HG02588 (cell line): Measurements from ENCODE around the gene TSN.

Source experiments
- ATAC-seq: cut with Tn5 transposase; IDR thresholded peaks from one replicate; pipeline ENCODE4 v1.9.1; 2021; ENCODE audit warnings: mild to moderate bottlenecking, moderate library complexity; ENCODE audit not compliant: unreplicated experiment

The TSN gene

GRCh38 chr2:121741450-121741849 is 14.0 kb upstream of the TSN start:
- ATAC-seq: no peak

GRCh38 chr2:121746071-121746578 is 9.3 kb upstream of the TSN start:
- ATAC-seq: no peak

- ATAC-seq: no peak
These were observed 7.2 kb upstream of the TSN start for GRCh38 chr2:121748202-121748601.

- ATAC-seq: no peak
These were observed 607 bp upstream of the TSN start for GRCh38 chr2:121754851-121755236.

GRCh38 chr2:121764681-121765228 is 9.3 kb downstream of the TSN start:
- ATAC-seq: no peak

- no peak for ATAC-seq
These were observed 11.2 kb downstream of the TSN start for GRCh38 chr2:121766624-121767023.

GRCh38 chr2:121768143-121768755 is 12.8 kb downstream of the TSN start:
- no peak for ATAC-seq

- no peak for ATAC-seq
These were observed 16.7 kb downstream of the TSN start for GRCh38 chr2:121771976-121772742.

- no peak for ATAC-seq
These were observed 18.8 kb downstream of the TSN start for GRCh38 chr2:121774235-121774634.

- no peak for ATAC-seq
These were observed 20.9 kb downstream of the TSN start for GRCh38 chr2:121776361-121776760.

GRCh38 chr2:121776885-121777698 is 21.6 kb downstream of the TSN start:
- ATAC-seq: no peak

GRCh38 chr2:121777699-121778058 is 22.2 kb downstream of the TSN start:
- ATAC-seq: no peak

- ATAC-seq: no peak
These were observed 23.5 kb downstream of the TSN start for GRCh38 chr2:121778741-121779487.

- no peak for ATAC-seq
These were observed 27.7 kb downstream of the TSN start for GRCh38 chr2:121783180-121783579.

- no peak for ATAC-seq
These were observed 33.2 kb downstream of the TSN start for GRCh38 chr2:121788685-121789084.

GRCh38 chr2:121790276-121790956 is 35.0 kb downstream of the TSN start:
- ATAC-seq: no peak

GRCh38 chr2:121791290-121791689 is 35.8 kb downstream of the TSN start:
- ATAC-seq: no peak

GRCh38 chr2:121791801-121792221 is 36.4 kb downstream of the TSN start:
- no peak for ATAC-seq

GRCh38 chr2:121793816-121794215 is 38.4 kb downstream of the TSN start:
- no peak for ATAC-seq

- ATAC-seq: no peak
These were observed 38.8 kb downstream of the TSN start for GRCh38 chr2:121794233-121794632.
